ENCODE data around the gene MAN1C1. TPM values are rescaled to one million over a fixed set of nuclear protein-coding genes. Genes with fewer than 3 reads are reported as not detected.
A peak's percentile ranks its signal among the peaks of the same experiment; 100 is the strongest.

The MAN1C1 gene
- total and polyA plus RNA-seq, 9 of the 15 experiments (the other 6 are each of a cell fraction or from before 2014, with no cell fraction given): 0.04 to 0.44 (median 0.10) TPM; not detected in 3

DNA sequence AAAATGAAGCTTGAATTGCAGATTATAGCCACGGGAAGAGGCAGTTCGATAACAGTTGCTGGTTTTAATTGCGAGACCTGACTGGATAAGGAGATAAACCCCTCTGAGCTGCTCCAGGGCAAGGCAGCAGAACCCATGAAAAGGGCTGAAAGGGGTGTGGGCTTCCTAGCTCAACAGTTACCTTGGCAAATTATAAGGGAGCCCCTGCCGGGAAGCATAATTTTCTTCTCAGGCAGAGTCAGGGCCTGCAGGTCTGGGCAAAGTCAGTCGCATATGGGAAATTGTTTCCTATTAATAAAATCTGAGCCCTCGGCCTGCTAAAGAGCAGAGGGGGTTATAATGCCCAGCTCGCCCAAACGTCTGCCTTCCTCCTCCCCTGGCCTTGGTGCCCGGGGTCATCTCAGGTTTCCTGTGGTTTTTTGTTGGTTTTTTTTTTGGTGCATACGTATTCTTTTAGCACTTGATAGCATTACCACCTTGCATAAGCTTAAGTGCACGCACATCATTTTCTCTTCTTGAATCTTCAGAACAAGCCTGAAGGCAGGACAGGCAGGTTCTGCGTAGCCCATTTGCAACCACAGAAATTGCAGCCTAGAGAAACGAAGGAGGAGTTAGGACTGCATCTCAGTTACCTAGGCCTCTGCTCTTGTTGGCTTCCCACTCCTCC lies 149.5 kb downstream of the MAN1C1 start:
- ATAC-seq (no peak), FAIRE-seq (no peak), DNase-seq (ENCODE audit: extremely low read depth in 1 of 4, low spot score in 3 of 4) (no peak)
- no peak overlapping the region for H3K27ac ChIP-seq (ENCODE audit: extremely low read depth, low read depth, low read length)
- 0 out of 2 replicates have a peak, but pooled peaks cover 3% of the 10 kb centered on the region for H4K20me1 ChIP-seq (replicated peaks; ENCODE audit: control insufficient read depth, insufficient read depth, low read length)
- peak overlapping the region; percentile 40 for H2AFZ ChIP-seq (ENCODE audit: low read depth, low read length)
- H3K4me3 ChIP-seq: no peak overlapping the region
- intact Hi-C loops (cut with micrococcal nuclease): no loop called here
- in situ Hi-C loops (cut with MboI): no loop called here
- H3K9me1 ChIP-seq (ENCODE audit: control insufficient read depth, insufficient read depth, low read length): no peaks in the 10 kb centered on the region
- WGBS (ENCODE audit: insufficient coverage, low coverage, missing lambda C conversion rate): 33% methylated on average over 13 of the region's 13 CpGs
- H3K4me2 ChIP-seq (ENCODE audit: insufficient read depth, low read length): no peak overlapping the region
- H3K9ac ChIP-seq (ENCODE audit: insufficient read depth in 1 of 2, low read depth in 2 of 2, low read length in 2 of 2): peak overlapping the region in 1 of 2 experiments; percentile 43; a peak in 1 of 4 replicates
- H3K9me3 ChIP-seq (replicated peaks; ENCODE audit: control insufficient read depth, insufficient read depth, low read depth, low read length): no peaks in the 10 kb centered on the region; the same call in 1 of the 2 replicates
- peaks cover 11 to 17% of the 10 kb centered on the region in 2 experiments for H3K4me1 ChIP-seq (replicated peaks in 1 of 2; ENCODE audit: control insufficient read depth in 2 of 2, insufficient read depth in 2 of 2, low read length in 2 of 2)
- TF ChIP-seq ZKSCAN1 (IDR thresholded peaks at IDR 0.05; ENCODE audit: low read depth, low read length) (no peak), ZNF316 (IDR thresholded peaks at IDR 0.05) (0 out of 2 replicates have a peak, but pooled peaks have one; percentile 2), ASH1L (IDR thresholded peaks at IDR 0.05; ENCODE audit: borderline replicate concordance, low read depth, partially characterized antibody) (no peak), POLR2H (tag; IDR thresholded peaks at IDR 0.05; ENCODE audit: low read depth) (no peak), HDAC1 (IDR thresholded peaks at IDR 0.05) (no peak)
- TF ChIP-seq, protein P1, sequence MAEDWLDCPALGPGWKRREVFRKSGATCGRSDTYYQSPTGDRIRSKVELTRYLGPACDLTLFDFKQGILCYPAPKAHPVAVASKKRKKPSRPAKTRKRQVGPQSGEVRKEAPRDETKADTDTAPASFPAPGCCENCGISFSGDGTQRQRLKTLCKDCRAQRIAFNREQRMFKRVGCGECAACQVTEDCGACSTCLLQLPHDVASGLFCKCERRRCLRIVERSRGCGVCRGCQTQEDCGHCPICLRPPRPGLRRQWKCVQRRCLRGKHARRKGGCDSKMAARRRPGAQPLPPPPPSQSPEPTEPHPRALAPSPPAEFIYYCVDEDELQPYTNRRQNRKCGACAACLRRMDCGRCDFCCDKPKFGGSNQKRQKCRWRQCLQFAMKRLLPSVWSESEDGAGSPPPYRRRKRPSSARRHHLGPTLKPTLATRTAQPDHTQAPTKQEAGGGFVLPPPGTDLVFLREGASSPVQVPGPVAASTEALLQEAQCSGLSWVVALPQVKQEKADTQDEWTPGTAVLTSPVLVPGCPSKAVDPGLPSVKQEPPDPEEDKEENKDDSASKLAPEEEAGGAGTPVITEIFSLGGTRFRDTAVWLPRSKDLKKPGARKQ (CRISPR knock-in tag; IDR thresholded peaks at IDR 0.05): no peak
- ChIA-PET CTCF (ENCODE audit: low intra/inter-chr PET ratio) (no interaction called here), POLR2A (interaction anchor here (0.6 to 1.4 kb wide), 6 partner anchors 8 to 212 kb away, joined by 3 to 6 read pairs (median 3); no protein-coding TSS in a partner anchor)
- no peaks in the 10 kb centered on the region for H3K79me2 ChIP-seq (ENCODE audit: control insufficient read depth, insufficient read depth, low read length)
- BruUV-seq (replicated peaks): no TSS peak
- H3K27me3 ChIP-seq (ENCODE audit: control insufficient read depth in 2 of 2, insufficient read depth in 2 of 2, low read length in 2 of 2): peaks cover 0 to 5% of the 10 kb centered on the region in 2 experiments; a peak in 1 of 5 replicates
- H3K36me3 ChIP-seq (ENCODE audit: control insufficient read depth, insufficient read depth, low read length): no peaks in the 10 kb centered on the region
